Fibroblast of mammary gland (primary cell): Measurements from ENCODE around the gene PRDM5.

Experiments
- DNase-seq: peaks from one replicate; pipeline ENCODE4 v3.0.0-alpha.2; 2010; ENCODE audit warnings: low read depth
- H3K4me3 ChIP-seq: 2 replicates; pipeline ENCODE4 v1.5.1; 2011; ENCODE audit warnings: low read depth, mild to moderate bottlenecking, low read length, moderate library complexity; ENCODE audit not compliant: control insufficient read depth
- TF ChIP-seq, protein P1 (sequence below): conservative IDR thresholded peaks from 2 replicates; pipeline ENCODE4 v1.5.1; 2011; ENCODE audit warnings: low read depth, low read length, inconsistent platforms; ENCODE audit not compliant: control insufficient read depth, insufficient read depth

Gene PRDM5

DNA sequence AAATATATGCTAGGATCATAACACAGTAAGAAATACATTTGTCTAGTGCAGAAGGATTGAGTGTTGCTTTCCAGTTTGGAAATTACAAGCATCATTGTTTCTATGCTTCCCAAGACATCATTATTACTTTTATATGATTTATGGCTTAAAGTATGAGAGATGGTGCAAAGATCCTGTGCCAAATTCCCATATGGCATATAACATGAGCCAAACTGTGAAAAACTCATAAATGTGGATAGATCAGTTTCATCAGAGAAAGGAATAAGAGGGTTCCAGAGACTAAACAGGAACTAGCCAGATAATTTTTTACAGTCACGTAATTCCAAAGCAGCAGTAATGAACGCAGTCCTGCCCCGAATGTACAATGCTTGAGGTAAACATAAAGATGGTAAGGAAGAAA is 126.3 kb downstream of the PRDM5 start:
- no peak for DNase-seq
- TF ChIP-seq, protein P1, sequence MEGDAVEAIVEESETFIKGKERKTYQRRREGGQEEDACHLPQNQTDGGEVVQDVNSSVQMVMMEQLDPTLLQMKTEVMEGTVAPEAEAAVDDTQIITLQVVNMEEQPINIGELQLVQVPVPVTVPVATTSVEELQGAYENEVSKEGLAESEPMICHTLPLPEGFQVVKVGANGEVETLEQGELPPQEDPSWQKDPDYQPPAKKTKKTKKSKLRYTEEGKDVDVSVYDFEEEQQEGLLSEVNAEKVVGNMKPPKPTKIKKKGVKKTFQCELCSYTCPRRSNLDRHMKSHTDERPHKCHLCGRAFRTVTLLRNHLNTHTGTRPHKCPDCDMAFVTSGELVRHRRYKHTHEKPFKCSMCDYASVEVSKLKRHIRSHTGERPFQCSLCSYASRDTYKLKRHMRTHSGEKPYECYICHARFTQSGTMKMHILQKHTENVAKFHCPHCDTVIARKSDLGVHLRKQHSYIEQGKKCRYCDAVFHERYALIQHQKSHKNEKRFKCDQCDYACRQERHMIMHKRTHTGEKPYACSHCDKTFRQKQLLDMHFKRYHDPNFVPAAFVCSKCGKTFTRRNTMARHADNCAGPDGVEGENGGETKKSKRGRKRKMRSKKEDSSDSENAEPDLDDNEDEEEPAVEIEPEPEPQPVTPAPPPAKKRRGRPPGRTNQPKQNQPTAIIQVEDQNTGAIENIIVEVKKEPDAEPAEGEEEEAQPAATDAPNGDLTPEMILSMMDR, result no peak
- no peak overlapping the region for H3K4me3 ChIP-seq

DNA sequence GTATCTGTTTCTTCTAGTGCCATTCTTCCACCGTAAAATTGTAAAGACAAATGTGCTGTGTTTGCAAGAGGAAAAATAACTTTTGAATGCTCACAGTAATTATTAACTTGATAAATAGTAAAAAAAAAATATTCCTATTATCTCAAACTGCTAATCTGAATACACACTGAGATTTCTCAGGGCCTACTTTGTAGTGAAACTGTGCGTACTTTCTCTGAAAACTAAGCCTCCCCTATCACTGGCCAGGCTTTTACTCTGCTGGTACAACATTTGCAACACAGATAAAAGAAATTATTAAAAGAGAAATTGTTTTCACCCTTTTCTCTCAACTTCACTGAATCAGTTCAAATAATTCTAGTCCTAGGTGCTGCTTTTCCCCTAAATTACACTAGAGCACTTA is 137.3 kb downstream of the PRDM5 start:
- TF ChIP-seq, protein P1, result no peak
- no peak overlapping the region for H3K4me3 ChIP-seq
- DNase-seq, result no peak

DNA sequence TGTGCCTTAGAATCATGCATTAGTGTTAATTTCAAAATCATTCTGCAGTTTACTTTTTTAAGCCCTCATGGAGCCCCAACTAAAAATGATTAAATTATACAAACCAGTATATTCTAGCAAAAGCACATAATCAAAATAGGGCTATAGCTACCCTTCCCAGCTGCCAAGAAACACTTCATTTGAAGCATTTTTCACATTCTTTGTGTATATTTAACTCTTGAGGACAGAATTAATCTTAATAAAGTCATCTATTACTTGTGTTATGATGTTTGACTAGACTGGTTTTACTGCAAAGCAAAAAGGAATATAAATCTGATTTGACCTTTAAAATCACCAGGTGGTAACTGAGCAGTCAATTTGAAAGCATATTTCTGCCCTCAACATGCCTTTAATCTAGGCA is 145.1 kb downstream of the PRDM5 start:
- no peak overlapping the region for H3K4me3 ChIP-seq
- DNase-seq, result no peak
- TF ChIP-seq, protein P1, result no peak

DNA sequence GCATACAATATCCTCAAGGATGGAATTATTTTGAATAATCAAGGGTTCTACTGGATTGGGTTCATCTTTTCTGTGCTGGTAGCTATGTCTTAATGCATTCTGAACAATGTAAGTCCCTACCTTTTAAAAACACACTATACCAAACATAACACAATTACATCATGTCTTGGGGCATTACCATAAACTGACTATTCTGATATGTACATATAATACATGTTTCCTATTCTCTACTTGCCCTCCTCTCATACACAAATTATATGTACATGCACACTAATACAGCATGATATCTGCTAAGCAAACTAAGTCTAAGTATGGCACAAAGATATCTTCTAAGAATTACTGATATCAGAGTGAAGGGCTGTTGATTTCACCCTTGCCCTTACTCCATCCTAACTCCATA is 147.1 kb downstream of the PRDM5 start:
- TF ChIP-seq, protein P1, result no peak
- H3K4me3 ChIP-seq, result no peak overlapping the region
- no peak for DNase-seq

DNA sequence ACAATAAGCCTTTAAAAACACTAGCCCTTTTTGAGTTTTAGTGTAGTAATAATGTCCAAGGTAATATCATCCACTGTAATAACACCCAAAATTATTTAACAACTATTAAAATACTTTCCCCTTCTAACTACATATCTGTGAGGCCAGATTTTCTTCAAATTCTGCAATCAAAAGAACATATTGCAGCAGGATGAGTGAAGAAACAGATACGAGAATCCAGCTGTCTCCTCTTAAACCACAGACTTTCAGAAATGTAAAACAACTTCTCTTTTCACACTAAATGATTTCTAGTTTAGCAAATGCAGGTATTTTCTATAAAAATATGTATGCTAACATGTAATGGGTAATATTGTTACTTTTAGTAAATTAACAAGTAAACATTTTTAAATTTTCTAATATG is 148.9 kb downstream of the PRDM5 start:
- DNase-seq, result no peak
- TF ChIP-seq, protein P1, result no peak
- no peak overlapping the region for H3K4me3 ChIP-seq

DNA sequence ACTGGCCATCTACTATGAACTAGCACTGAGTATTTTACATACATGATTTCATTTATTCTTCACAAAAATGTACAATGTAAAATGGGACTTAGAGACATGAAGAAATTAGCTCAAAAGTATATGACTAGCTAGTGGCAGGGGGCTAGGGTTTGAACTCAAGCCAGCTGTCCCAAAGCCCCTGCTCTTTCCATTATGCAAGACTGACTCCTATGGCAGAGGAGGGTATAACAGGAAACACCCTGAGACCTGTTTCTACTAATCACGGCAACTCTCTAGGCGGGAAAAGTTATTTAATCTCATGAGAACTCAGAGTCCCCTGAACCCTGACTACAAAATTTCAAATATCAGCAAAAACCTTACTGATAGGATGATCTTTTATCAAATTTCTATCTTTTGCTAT is 150.6 kb downstream of the PRDM5 start:
- DNase-seq, result no peak
- no peak overlapping the region for H3K4me3 ChIP-seq
- TF ChIP-seq, protein P1, result no peak

DNA sequence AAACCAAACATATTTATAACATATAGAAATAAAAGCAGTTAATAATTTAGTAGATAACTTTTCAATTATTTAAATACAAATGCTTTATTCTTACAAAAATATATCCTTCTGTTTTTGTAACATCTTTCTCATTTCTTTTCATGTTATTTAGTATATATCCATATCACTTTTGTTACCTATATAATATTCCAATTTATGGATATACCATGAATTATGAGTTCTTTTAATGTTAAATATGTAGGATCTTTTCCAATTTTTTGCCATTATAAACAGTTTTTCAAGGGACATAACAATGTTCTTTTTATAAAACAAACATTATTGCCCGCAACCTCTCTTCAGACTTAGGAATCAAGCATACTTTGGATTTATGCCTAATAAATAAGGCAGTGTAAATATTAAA is 151.6 kb downstream of the PRDM5 start:
- DNase-seq, result no peak
- TF ChIP-seq, protein P1, result no peak
- H3K4me3 ChIP-seq, result no peak overlapping the region
